ENCODE results near the gene NSD1. TPM values are rescaled to one million over a fixed set of nuclear protein-coding genes. Genes with fewer than 3 reads are reported as not detected.

Gene NSD1
- total RNA-seq, 2 experiments from 2014 or later: 87.6 to 93.3 TPM

- no peak overlapping the region for H3K27ac ChIP-seq (ENCODE audit: low read depth in 1 of 2, low read length in 2 of 2)
- ATAC-seq (ENCODE audit: poor library complexity) (no peak), DNase-seq (no peak)
- intact Hi-C loops (cut with DNase I, micrococcal nuclease): no loop called here
- ChIA-PET CTCF (no interaction called here), POLR2A (no interaction called here)
- peaks cover 75% of the 10 kb centered on the region for H3K36me3 Mint-ChIP-seq (ENCODE audit: low read depth)
- no peaks in the 10 kb centered on the region for H3K27me3 Mint-ChIP-seq
- no peaks in the 10 kb centered on the region for H3K27me3 ChIP-seq (ENCODE audit: control insufficient read depth in 1 of 2, insufficient read depth in 2 of 2, low read length in 2 of 2)
- no peak overlapping the region for H3K4me3 ChIP-seq (ENCODE audit: low read length)
- peaks cover 77% of the 10 kb centered on the region for H3K36me3 ChIP-seq (ENCODE audit: insufficient read depth, low read length)
- H3K4me1 ChIP-seq (ENCODE audit: insufficient read depth, low read length): peaks cover 7% of the 10 kb centered on the region
- H3K4me3 Mint-ChIP-seq: no peak overlapping the region
- H3K9me3 Mint-ChIP-seq: no peaks in the 10 kb centered on the region
- TF ChIP-seq CTCF (IDR thresholded peaks at IDR 0.05): no peak
- no peak overlapping the region for H3K27ac Mint-ChIP-seq
- no peaks in the 10 kb centered on the region for H3K9me3 ChIP-seq (ENCODE audit: control insufficient read depth in 1 of 2, insufficient read depth in 1 of 2, low read length in 2 of 2)
- H3K4me1 Mint-ChIP-seq (ENCODE audit: low read depth): peaks cover 5% of the 10 kb centered on the region
Observed at GRCh38 chr5:177332031-177332895, 198.7 kb downstream of the NSD1 start.

- no peaks in the 10 kb centered on the region for H3K27me3 Mint-ChIP-seq
- no peak overlapping the region for H3K27ac Mint-ChIP-seq
- peaks cover 83% of the 10 kb centered on the region for H3K36me3 ChIP-seq (ENCODE audit: insufficient read depth, low read length)
- no peak overlapping the region for H3K27ac ChIP-seq (ENCODE audit: low read depth in 1 of 2, low read length in 2 of 2)
- POLR2A ChIA-PET: no interaction called here
- CTCF ChIA-PET: no interaction called here
- H3K4me3 ChIP-seq (ENCODE audit: low read length): no peak overlapping the region
- peaks cover under 1% of the 10 kb centered on the region for H3K4me1 Mint-ChIP-seq (ENCODE audit: low read depth)
- H3K36me3 Mint-ChIP-seq (ENCODE audit: low read depth): peaks cover 74% of the 10 kb centered on the region
- DNase-seq (no peak), ATAC-seq (ENCODE audit: poor library complexity) (no peak)
- no peaks in the 10 kb centered on the region for H3K27me3 ChIP-seq (ENCODE audit: control insufficient read depth in 1 of 2, insufficient read depth in 2 of 2, low read length in 2 of 2)
- no peak overlapping the region for H3K4me3 Mint-ChIP-seq
- H3K4me1 ChIP-seq (ENCODE audit: insufficient read depth, low read length): peaks cover 6% of the 10 kb centered on the region
- intact Hi-C loops (cut with DNase I, micrococcal nuclease): no loop called here
- H3K9me3 ChIP-seq (ENCODE audit: control insufficient read depth in 1 of 2, insufficient read depth in 1 of 2, low read length in 2 of 2): no peaks in the 10 kb centered on the region
- TF ChIP-seq CTCF (IDR thresholded peaks at IDR 0.05): no peak
- H3K9me3 Mint-ChIP-seq: no peaks in the 10 kb centered on the region
Observed at GRCh38 chr5:177332896-177333260, 199.3 kb downstream of the NSD1 start.

- DNase-seq (no peak), ATAC-seq (ENCODE audit: poor library complexity) (no peak)
- no peak overlapping the region for H3K4me3 Mint-ChIP-seq
- ChIA-PET POLR2A (no interaction called here), CTCF (no interaction called here)
- no peaks in the 10 kb centered on the region for H3K27me3 ChIP-seq (ENCODE audit: control insufficient read depth in 1 of 2, insufficient read depth in 2 of 2, low read length in 2 of 2)
- no peak overlapping the region for H3K27ac ChIP-seq (ENCODE audit: low read depth in 1 of 2, low read length in 2 of 2)
- no peak overlapping the region for H3K27ac Mint-ChIP-seq
- H3K36me3 ChIP-seq (ENCODE audit: insufficient read depth, low read length): peaks cover 90% of the 10 kb centered on the region
- H3K9me3 ChIP-seq (ENCODE audit: control insufficient read depth in 1 of 2, insufficient read depth in 1 of 2, low read length in 2 of 2): no peaks in the 10 kb centered on the region
- no peaks in the 10 kb centered on the region for H3K4me1 Mint-ChIP-seq (ENCODE audit: low read depth)
- H3K4me1 ChIP-seq (ENCODE audit: insufficient read depth, low read length): no peaks in the 10 kb centered on the region
- H3K9me3 Mint-ChIP-seq: no peaks in the 10 kb centered on the region
- peaks cover 76% of the 10 kb centered on the region for H3K36me3 Mint-ChIP-seq (ENCODE audit: low read depth)
- H3K4me3 ChIP-seq (ENCODE audit: low read length): no peak overlapping the region
- no peak for TF ChIP-seq CTCF (IDR thresholded peaks at IDR 0.05)
- intact Hi-C loops (cut with DNase I, micrococcal nuclease): no loop called here
- no peaks in the 10 kb centered on the region for H3K27me3 Mint-ChIP-seq
Observed at GRCh38 chr5:177333420-177334154, 200.0 kb downstream of the NSD1 start.

Measured in CD4-positive, alpha-beta T cell (primary cell).